CD4-positive, alpha-beta T cell treated with Interleukin-15 for 4 hours (primary cell): ENCODE results near the gene RMP24.
"Not testable (repeated sequence)": the region's sequence is repeated elsewhere in the genome, so short reads cannot be mapped to it uniquely, and the experiment has no call there.

Source experiments
- DNase-seq: peaks from one replicate; pipeline ENCODE4 v3.0.0-alpha.2; 2020; ENCODE audit warnings: low spot score

The RMP24 gene

GRCh38 chr18:35972197-35973000 lies at the start of gene RMP24:
Gene RMP24, plus strand, starts transcription at chr18:35972679.
- peak; percentile 94 for DNase-seq

GRCh38 chr18:35923939-35924684 lies 48.4 kb upstream of the RMP24 start:
- DNase-seq, result no peak

GRCh38 chr18:35926884-35927283 lies 45.6 kb upstream of the RMP24 start:
- no peak for DNase-seq

GRCh38 chr18:35927430-35927829 lies 45.0 kb upstream of the RMP24 start:
- no peak for DNase-seq

GRCh38 chr18:35933982-35934381 lies 38.5 kb upstream of the RMP24 start:
- no peak for DNase-seq

- DNase-seq, result no peak
Measured at GRCh38 chr18:35934891-35935290, 37.6 kb upstream of the RMP24 start.

GRCh38 chr18:35935805-35936204 lies 36.7 kb upstream of the RMP24 start:
- DNase-seq, result no peak

- no peak for DNase-seq
Measured at GRCh38 chr18:35936951-35937350, 35.5 kb upstream of the RMP24 start.

- no peak for DNase-seq
Measured at GRCh38 chr18:35938158-35938557, 34.3 kb upstream of the RMP24 start.

GRCh38 chr18:35938562-35938961 lies 33.9 kb upstream of the RMP24 start:
- DNase-seq, result no peak

- DNase-seq, result no peak
Measured at GRCh38 chr18:35939138-35939537, 33.3 kb upstream of the RMP24 start.

- no peak for DNase-seq
Measured at GRCh38 chr18:35941299-35941698, 31.2 kb upstream of the RMP24 start.

GRCh38 chr18:35942133-35942532 lies 30.3 kb upstream of the RMP24 start:
- no peak for DNase-seq

- DNase-seq, result no peak
Measured at GRCh38 chr18:35942661-35943060, 29.8 kb upstream of the RMP24 start.

GRCh38 chr18:35948080-35948479 lies 24.4 kb upstream of the RMP24 start:
- DNase-seq, result no peak

- no peak for DNase-seq
Measured at GRCh38 chr18:35949090-35949489, 23.4 kb upstream of the RMP24 start.

- peak; percentile 64 for DNase-seq
Measured at GRCh38 chr18:35949903-35950627, 22.4 kb upstream of the RMP24 start.

GRCh38 chr18:35950628-35950982 lies 21.9 kb upstream of the RMP24 start:
- DNase-seq, result no peak

- no peak for DNase-seq
Measured at GRCh38 chr18:35953688-35954087, 18.8 kb upstream of the RMP24 start.

- DNase-seq, result no peak
Measured at GRCh38 chr18:35956226-35956625, 16.3 kb upstream of the RMP24 start.

- DNase-seq, result no peak
Measured at GRCh38 chr18:35962320-35962719, 10.2 kb upstream of the RMP24 start.

GRCh38 chr18:35964319-35964718 lies 8.2 kb upstream of the RMP24 start:
- DNase-seq, result no peak

- DNase-seq, result not testable (repeated sequence)
Measured at GRCh38 chr18:35967866-35968265, 4.6 kb upstream of the RMP24 start.
